Peyer's patch (tissue), 4 donors: ENCODE results near the gene METTL16. TPM values are rescaled to one million over a fixed set of nuclear protein-coding genes. Genes with fewer than 3 reads are reported as not detected.

Experiments used
- DNase-seq, 3 donors: peaks; one replicate each; pipeline ENCODE4 v3.0.0-alpha.2; 2017 to 2019
- H3K27ac ChIP-seq, 4 donors: fragments of 200-600 bp; sonication (generic); one replicate each; pipeline ENCODE4 v1.5.1; 2016 to 2019
- H3K27me3 ChIP-seq, 2 donors: fragments of 200-600 bp; sonication (generic); one replicate each; pipeline ENCODE4 v1.5.1; 2019
- H3K36me3 ChIP-seq, 3 donors: fragments of 200-600 bp; sonication (generic); one replicate each; pipeline ENCODE4 v1.5.1; 2016 to 2019
- H3K4me1 ChIP-seq, 4 donors: fragments of 200-600 bp; sonication (generic); one replicate each; pipeline ENCODE4 v1.5.1; 2016 to 2019
- H3K4me3 ChIP-seq, 4 donors: fragments of 200-600 bp; sonication (generic); 1 replicate in 3 of 4; 2 replicates in 1 of 4; pipeline ENCODE4 v1.5.1; 2016 to 2019; ENCODE audit warnings: mild to moderate bottlenecking in 1 of 4
- H3K9me3 ChIP-seq, 4 donors: fragments of 200-600 bp; sonication (generic); one replicate each; pipeline ENCODE4 v1.5.1; 2016 to 2019; ENCODE audit warnings: mild to moderate bottlenecking in 1 of 4
- CTCF ChIP-seq, 6 experiments: fragments of 450-650 bp in 4 of 6; fragments of 200-600 bp in 2 of 6; sonication (generic) in 1 of 6; IDR thresholded peaks; one replicate each; pipeline ENCODE4 v1.5.1; 2017 to 2019; ENCODE audit warnings: antibody characterized with exemption in 6 of 6, mild to moderate bottlenecking in 3 of 6, moderate library complexity in 1 of 6
- POLR2A ChIP-seq, 2 donors: fragments of 450-650 bp; IDR thresholded peaks; one replicate each; pipeline ENCODE4 v1.5.1; 2017; ENCODE audit warnings: antibody characterized with exemption in 2 of 2, mild to moderate bottlenecking in 2 of 2, moderate library complexity in 2 of 2
- total RNA-seq, 4 donors: library from RNA; depleted of rRNA; stranded (reverse); fragments of >200 nt; gene quantifications; one replicate each; pipeline ENCODE4 v1.1.0, GENCODE V29; 2016

The METTL16 gene
- total RNA-seq, 4 donors from 2014 or later, result 24.0 to 29.7 (median 27.9) TPM

GRCh38 chr17:2383628-2384167 lies 128.0 kb downstream of the METTL16 start:
- Histone ChIP-seq H3K4me3 (no peak overlapping the region), H3K36me3 (peaks cover 0 to 54% (median 3%) of the 10 kb centered on the region in 3 donors), H3K4me1 (peaks cover 0 to 42% (median 1%) of the 10 kb centered on the region in 4 donors), H3K27ac (peak overlapping the region in 3 of 4 donors; percentile 35 to 88 (median 68)), H3K9me3 (no peaks in the 10 kb centered on the region), H3K27me3 (no peaks in the 10 kb centered on the region)
- peak in 1 of 2 donors; percentile 45 for TF ChIP-seq POLR2A (IDR thresholded peaks at IDR 0.05)
- no peak for TF ChIP-seq CTCF (IDR thresholded peaks at IDR 0.05)
- peak in 1 of 3 donors; percentile 65 for DNase-seq

GRCh38 chr17:2380950-2381649 lies 130.6 kb downstream of the METTL16 start:
- TF ChIP-seq CTCF (IDR thresholded peaks at IDR 0.05), result no peak
- H3K4me3 ChIP-seq, result no peak overlapping the region
- no peak for DNase-seq
- H3K27me3 ChIP-seq, result no peaks in the 10 kb centered on the region
- H3K27ac ChIP-seq, result no peak overlapping the region
- H3K4me1 ChIP-seq, result peaks cover 0 to 30% (median 1%) of the 10 kb centered on the region in 4 donors
- H3K36me3 ChIP-seq, result peaks cover 0 to 55% (median 0%) of the 10 kb centered on the region in 3 donors
- no peaks in the 10 kb centered on the region for H3K9me3 ChIP-seq

GRCh38 chr17:2380226-2380922 lies 131.3 kb downstream of the METTL16 start:
- Histone ChIP-seq H3K27ac (no peak overlapping the region), H3K4me3 (no peak overlapping the region), H3K4me1 (peaks cover 0 to 23% (median 1%) of the 10 kb centered on the region in 4 donors), H3K9me3 (no peaks in the 10 kb centered on the region), H3K27me3 (no peaks in the 10 kb centered on the region), H3K36me3 (peaks cover 0 to 55% (median 0%) of the 10 kb centered on the region in 3 donors)
- TF ChIP-seq POLR2A (IDR thresholded peaks at IDR 0.05), result no peak
- no peak for TF ChIP-seq CTCF (IDR thresholded peaks at IDR 0.05)
- DNase-seq, result no peak

GRCh38 chr17:2379489-2380225 lies 132.0 kb downstream of the METTL16 start:
- Histone ChIP-seq H3K36me3 (peaks cover 0 to 61% (median 0%) of the 10 kb centered on the region in 3 donors), H3K27ac (no peak overlapping the region), H3K4me1 (peaks cover 0 to 17% (median 1%) of the 10 kb centered on the region in 4 donors), H3K4me3 (no peak overlapping the region), H3K9me3 (no peaks in the 10 kb centered on the region), H3K27me3 (no peaks in the 10 kb centered on the region)
- no peak for TF ChIP-seq POLR2A (IDR thresholded peaks at IDR 0.05)
- no peak for TF ChIP-seq CTCF (IDR thresholded peaks at IDR 0.05)
- DNase-seq, result no peak

GRCh38 chr17:2378905-2379304 lies 132.8 kb downstream of the METTL16 start:
- peaks cover 0 to 9% (median 1%) of the 10 kb centered on the region in 4 donors for H3K4me1 ChIP-seq
- no peak for TF ChIP-seq CTCF (IDR thresholded peaks at IDR 0.05)
- no peak for TF ChIP-seq POLR2A (IDR thresholded peaks at IDR 0.05)
- H3K36me3 ChIP-seq, result peaks cover 0 to 66% (median 0%) of the 10 kb centered on the region in 3 donors
- H3K4me3 ChIP-seq, result no peak overlapping the region
- H3K27me3 ChIP-seq, result no peaks in the 10 kb centered on the region
- no peak overlapping the region for H3K27ac ChIP-seq
- no peak for DNase-seq
- H3K9me3 ChIP-seq, result no peaks in the 10 kb centered on the region
